Kidney capillary endothelial cell (primary cell): ENCODE data around the gene DLST.

ENCODE experiments used
- DNase-seq: peaks from one replicate; pipeline ENCODE4 v3.0.0-alpha.2; 2018; ENCODE audit warnings: low spot score

DLST gene

DNA sequence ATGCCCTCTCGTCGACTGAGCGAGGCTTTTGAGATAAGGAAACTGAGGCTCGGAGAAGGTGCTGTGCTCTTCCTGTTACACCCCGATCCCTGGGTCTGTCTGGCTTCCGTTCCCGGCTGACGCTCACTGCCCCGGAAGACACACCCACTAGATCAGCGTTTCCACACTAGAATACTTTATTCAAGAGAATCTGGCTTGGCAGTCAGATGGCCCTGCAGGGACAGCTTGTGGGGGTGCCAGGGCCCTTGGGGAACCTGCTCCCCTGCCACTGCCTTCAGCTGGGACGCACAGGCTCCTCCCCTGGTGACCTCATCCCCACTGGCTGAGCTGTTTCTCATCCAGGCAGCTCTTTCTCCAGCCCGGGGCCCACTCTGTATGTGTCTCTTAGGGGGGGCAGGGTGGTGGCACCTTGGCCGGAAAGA lies 60.0 kb downstream of the DLST start:
- DNase-seq: peak; percentile 61

DNA sequence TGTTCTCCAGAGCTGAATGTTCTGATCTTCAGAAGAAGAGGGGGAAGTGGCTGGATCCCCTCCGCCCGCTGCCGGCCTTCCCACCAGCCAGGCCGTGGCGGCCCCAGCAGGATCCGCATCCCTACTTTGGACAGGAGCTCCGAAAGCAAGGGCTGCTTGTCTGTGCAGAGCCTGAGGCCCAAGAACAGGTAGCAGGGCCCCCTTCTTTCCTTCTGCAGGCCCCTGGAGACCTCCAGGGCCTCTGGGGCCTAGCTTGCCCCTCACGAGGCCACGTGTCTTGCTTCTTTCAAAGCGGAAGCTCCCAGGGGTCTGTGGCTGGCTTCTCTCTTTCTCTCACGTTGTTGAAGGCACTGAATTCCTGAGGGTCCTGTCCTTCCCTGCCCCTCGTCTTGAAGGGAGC lies 60.5 kb downstream of the DLST start:
- DNase-seq: no peak

DNA sequence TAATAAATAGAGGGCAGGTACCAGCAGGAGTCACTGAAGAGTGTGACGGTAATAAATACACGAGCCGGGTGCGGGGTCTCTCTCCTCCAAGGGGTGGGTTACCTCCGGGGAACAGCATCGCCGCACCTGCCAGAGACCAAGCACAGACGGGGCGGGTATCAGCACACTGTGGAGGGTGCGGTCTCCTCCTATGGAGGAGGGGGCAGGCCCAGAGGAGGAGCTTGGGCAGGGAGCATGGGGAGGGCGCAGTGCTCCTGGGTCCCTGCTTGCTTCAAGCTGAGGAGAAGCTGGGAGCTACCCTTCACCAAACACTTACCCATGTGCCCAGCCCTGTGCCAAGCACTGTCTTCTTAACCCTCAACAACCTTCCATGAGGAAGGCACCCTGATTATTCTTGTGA lies 60.9 kb downstream of the DLST start:
- DNase-seq: no peak

DNA sequence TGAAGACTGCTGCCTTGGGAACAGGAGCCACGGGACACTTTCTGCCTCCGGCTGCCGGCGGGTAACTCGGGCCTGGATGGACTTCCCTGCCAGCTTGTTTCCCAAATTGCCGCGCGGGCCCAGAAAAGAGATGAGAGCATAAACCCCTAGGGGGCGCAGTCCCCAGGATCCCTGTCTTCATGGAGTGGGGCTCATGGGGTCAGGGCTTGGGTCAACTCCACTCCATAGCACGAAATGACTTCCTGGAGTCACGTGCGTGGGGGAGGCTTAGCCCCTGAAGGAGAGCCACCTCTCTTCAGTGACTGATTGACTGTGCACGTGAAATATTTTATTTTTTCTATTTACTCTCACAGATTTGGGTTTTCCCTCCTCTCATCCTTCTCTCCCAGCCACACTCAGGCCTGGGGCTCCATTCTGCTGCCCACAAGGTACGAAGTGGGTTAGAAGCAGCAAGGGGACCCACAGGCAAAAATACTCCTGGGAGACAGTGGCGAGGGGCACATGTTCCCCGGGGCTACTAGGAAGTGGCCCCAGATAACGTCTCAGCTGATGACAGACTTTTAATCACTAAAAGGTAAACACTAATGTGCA lies 63.6 kb downstream of the DLST start:
- DNase-seq: no peak

DNA sequence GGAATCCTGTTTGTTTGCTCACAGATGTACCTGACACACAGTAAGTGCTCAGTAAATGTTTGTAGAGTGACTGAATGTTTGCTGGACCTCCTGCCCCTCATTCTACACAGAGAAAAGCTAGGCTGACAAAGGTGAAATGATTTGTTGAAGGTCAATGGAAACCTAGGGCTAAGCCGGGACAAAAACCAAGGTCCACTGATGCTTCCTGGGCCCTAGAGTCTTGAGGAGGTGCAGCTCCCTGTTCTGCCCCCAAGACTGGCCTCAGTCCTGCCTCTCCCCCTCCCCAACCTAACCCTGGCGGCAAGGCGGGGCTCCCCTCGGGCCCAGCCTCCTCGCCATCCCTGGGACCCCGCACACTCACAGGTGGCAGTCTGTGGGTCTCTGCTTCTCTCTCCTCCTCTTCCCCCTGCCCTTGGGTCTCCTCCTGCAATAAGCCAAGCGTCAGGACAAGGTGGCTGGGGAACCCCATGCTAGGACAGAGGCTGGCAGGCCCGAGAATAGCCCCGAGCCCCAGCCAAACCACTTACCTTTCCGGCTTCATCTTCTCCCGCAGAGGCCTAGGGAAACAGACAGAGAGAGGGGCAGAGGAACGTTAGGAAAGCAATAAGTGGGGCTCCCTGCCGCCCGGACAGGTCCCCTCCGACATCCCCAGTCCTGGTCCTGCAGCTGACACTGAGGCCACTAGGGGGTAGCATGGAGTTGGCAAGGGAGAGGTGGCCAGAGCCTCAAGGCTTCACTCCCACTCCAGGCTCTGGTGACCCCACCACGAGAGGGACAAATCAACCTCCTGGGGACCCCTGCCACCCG lies 64.3 kb downstream of the DLST start:
- DNase-seq: no peak

DNA sequence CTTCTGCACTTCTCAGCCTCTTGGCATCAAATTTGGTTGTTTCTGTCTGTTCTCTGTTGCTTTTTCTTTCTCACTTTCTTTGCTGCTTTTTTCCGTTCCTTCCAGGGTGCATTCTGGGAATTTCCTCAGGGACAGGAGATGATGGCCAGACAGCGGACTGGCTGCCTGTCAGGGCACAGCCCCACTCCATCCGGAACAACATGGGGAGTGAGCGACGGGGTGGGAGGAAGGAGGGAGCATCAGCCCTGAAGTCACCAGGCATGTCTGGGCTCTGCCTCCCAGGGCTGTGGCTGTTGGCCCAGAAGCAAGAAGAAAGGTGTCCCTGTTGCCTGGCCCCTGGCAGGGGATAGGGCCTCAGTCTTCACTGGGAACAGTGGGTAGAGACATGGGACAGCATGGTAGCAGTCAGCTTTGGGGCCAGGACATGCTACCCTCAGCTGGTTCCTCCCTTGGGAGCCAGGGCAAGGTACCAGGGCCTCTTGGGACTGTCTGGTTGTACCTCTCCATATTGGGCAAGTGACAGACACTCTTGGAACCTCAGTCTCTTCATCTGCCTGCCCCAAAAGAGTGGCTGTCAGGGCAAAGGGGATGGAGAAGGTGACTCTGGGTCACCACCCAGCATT lies 65.1 kb downstream of the DLST start:
- DNase-seq: no peak

DNA sequence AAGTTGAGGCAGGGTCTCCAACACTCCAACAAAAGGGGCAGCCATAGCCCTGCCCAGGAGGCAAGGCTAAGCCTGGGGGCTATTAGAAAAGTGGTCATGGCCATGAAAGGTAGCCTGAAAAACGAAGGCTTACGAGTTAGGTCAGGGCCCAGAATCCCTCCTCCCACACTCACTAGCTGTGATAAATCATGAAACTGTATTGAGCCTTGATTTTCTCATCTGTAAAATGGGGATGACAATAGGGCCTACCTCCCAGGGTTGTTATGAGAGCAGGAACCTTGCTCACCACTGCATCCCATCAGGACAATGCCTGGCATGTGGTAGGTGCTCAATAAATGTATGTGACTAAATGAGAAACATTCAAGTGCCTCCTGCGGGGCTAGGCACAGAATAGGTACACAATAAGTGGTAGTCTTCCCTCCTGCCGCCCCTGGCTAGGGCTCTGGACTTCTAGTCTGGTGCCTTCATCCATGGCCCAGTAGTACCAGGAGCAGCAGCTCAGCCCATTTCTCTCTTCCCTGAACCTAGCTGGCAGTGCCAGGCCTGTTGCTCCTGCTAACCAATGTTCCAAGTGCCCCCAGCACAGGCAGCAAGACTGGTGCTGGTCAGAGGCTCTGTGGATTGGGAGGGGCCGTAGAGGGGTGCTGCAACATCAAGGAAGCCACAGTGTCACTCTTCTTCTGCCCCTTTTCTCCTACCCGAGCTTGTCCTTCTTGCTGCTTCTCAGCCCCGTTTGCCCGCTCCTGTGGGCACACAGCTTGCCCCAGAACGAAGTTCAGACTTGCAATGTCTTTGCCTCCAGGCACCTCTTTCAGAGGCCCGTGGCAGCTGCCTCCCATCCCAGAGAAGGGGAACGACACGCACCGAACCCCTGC lies 65.9 kb downstream of the DLST start:
- no peak for DNase-seq

DNA sequence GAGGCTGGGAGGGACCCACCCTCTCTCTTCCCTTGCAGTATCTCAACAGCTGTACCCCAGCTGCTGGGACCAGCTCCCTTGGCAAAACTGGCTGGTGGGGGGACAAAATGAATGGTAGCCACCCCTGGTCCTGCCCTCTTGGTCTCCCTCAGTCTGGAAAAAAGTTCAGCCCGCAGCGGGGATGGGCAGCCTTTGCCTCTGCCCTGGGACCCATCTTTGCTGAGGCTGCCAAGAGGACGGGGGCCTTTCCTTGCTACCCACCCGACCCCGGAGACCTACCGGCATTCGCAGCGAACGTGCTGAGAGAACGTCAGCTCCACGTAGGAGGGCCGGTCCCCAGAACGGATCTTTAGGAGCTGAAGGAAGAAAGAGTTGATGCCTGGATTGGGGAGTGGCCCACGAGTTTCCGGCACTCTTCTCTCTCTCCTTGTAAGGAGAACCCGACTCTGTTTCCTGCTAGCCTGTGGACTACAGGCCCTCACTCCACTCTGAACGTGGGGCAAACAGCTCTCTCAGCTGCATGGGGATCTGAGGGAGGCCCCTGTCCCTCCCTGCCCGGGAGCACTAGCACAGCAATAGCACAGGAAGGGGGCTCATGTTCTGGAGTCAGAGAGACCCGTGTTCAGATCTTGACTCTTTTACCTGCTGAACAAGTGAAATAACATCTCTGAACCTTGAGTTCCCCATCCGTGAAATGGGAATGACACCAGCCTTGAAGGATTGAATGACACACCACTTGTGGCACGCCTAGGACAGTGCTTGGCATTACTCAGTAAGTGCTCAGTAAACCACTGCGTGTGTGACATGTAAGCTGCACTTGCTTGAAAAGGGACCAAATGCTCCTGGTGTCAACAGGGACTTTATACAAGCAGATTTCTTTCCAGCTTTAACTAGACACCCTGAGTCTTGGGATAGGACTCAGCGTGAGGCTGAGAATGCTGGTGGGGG lies 66.8 kb downstream of the DLST start:
- DNase-seq: no peak

DNA sequence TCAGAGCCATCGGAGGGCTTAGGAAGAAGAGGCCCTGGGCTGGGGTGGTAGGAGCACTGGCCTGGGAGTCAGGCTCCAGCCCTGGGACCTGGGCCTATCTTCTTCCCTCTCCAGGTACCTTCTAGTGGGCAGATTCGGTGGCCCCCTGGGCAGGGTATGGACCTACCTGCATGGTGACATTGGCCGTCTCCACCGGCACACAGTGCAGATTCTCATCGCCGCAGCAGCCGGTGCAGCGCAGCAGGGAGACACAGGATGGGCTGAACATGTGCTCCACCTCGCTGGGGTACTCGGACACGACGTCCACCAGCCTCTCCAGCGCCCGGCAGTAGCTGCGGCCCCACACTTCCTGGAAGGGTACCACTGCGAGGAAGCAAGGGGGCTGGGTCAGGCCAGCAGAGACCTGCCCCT lies 67.5 kb downstream of the DLST start:
- DNase-seq: no peak

DNA sequence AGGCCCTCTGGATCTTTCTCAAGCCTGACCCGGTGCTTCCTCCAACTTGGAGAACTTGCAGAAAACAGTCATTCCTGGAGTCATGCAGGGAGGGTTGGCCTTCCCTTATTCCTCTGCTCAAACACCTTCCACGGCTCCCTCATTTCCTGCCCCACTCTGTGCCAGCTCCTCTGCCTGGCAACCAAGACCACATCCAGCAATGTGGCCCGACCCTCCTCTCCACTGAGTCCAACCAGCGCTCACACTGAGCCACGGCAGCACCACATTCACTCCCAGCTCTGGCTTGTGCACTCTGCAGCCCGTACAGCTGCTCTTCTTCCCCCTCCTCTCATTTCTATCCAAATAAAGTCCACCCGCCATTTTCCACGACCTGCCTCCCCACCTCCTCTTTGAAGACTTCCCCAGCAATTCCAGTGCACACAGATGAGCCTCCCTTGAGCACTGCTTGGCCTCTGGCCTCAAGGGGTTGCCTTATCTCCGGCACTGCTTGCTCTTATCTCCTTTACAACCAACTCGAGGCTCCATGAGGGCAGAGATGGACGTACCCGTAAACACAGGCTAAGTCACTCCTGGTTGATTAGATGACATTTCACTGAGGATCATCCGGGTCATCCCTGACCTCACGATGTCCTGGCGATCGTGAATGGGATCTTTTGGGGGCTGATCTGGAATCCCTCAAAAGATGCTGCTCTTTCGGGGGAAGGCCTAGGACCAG lies 68.3 kb downstream of the DLST start:
- no peak for DNase-seq

DNA sequence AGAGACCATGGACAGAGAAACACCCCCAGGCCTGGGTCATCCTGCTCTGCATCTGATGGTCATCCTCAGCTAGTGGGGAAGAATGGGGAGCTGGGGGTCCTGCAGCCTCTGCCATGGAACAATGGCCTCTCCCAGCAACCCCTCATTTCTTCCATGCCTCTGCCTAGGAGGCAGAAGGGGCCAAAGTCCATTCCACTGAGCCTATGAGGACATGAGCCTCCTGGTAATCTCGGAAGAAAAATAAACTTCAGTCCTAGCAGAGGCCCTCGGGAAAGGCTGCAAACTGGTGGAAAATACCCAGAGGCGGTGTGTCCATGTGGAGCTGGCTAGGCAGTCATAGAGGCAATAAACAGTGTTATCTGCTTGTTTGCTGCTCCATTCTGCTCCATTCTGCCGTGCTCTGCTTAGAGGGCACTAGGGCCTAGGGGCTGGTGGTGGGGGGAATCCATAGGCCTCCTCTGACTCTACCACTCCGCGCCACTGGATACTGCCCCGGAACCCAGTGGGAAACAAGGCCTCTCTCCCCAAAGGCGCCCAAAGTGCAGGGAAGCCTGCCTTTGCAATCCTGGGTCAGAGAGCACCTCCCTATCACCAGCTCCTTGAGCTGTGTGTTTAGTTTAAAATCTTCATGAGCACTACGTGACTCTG lies 69.2 kb downstream of the DLST start:
- DNase-seq: no peak

DNA sequence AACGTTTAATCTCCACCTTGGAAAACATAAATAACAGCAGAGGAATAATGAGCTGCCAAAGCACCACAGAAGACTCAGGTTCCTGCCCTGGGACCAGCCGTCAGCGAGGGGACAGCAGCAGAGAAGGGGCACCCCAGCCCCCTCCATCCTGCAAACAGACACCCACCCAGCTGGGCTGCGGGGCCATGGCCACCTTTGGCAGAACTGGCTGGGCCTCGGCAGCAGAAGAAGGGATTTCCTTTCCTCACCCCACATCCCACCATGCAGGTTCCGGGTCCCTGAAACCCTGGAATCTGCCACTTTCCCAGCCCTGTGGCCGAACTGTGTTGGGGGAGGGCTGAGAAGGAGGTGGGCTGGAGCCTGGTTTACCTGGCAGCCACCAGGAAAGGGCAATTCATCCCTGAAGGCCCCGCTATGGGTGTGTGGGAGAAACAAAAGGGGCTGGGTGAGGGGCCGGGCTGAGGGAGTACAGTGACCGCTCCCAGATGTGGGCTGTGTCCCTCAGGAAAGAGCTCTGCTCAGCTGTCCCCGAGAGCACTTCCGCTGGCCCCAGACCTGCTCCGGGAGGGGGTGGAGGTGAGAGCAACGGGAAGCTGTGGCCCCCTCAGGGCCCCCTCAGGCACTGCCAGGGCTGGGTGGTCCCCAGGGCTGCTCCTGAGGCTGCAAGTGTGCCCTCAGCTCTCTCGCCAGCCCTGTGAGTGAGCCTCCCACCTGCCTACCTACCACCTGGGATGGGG lies 69.9 kb downstream of the DLST start:
- no peak for DNase-seq

DNA sequence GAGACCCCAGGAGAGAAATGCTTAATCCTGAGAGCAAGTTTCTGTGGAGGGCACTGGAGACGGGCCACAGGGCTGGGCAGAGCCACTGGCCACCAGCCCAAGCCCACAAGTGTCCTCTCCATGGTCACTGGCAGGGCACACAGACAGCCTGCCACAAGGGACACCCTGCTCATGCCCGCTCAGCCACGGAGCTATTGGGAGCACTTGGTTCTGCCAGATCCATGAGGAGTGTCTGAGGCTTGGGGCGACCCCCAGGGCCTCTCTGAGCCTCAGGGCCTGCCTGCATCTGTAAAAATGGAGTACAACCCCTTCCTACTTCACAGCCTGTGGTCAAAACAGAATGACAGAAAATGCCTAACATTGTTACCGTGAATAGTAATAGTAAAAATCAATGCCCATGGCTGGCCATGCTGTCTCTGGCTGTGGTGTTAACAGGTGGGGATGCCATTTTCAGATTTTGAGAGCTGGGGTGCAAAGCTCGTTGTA lies 70.5 kb downstream of the DLST start:
- DNase-seq: no peak

DNA sequence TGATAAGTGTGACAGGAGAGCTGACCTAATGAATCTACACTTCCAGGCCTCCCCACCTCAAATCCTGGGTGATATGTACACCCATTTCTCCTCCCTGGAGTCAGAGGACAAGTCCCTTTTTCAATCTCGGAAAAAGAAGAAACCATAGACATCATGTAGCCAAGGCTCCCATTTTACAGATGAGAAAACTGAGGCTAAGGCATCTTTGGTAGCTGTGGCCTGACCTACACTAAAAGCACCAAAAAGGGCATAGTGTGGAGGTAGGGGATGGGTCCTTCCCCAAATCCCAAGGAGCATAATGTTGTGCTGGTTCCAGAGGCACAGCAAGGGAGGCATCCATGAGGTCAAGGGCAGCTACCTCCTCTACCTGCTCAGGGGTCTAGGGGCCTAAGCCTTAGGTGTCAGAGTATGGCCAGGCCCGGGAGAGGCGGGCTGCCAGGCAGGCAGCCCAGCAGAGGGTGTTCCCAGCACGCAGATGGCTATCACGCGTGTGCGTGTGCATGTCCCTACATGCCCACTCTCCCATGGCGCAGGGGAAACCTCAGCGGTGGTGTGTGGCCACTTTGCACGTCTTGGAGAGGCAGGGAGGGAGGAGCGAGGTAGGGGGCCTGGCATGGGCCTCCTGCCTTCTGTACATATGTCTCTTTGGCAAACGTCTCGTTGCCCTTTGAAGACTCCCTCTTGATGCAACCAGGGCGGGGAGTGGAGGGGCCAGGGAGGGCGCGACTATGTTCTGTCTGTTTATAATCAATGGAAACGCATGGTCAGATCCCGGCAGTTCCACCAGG lies 71.2 kb downstream of the DLST start:
- DNase-seq: no peak
